Neural cell (in vitro differentiated cells): ENCODE data around the gene TYW5.

ENCODE experiments used
- POLR2AphosphoS5 ChIP-seq: IDR thresholded peaks from 2 replicates; pipeline ENCODE4 v1.6.1; 2012
- RAD21 ChIP-seq: fragments of 450-650 bp; conservative IDR thresholded peaks from 2 replicates; pipeline ENCODE4 v1.6.1; 2014; ENCODE audit warnings: antibody characterized with exemption, mild to moderate bottlenecking, moderate library complexity
- SMC3 ChIP-seq: fragments of 450-650 bp; conservative IDR thresholded peaks from 2 replicates; pipeline ENCODE4 v1.6.1; 2014; ENCODE audit warnings: antibody characterized with exemption, mild to moderate bottlenecking, moderate library complexity; ENCODE audit not compliant: poor library complexity
- TF ChIP-seq, protein P1 (sequence below): fragments of 450-650 bp; IDR thresholded peaks from 2 replicates; pipeline ENCODE4 v1.5.1; 2014; ENCODE audit warnings: antibody characterized with exemption, mild to moderate bottlenecking, moderate library complexity; ENCODE audit not compliant: poor library complexity, severe bottlenecking

DNA sequence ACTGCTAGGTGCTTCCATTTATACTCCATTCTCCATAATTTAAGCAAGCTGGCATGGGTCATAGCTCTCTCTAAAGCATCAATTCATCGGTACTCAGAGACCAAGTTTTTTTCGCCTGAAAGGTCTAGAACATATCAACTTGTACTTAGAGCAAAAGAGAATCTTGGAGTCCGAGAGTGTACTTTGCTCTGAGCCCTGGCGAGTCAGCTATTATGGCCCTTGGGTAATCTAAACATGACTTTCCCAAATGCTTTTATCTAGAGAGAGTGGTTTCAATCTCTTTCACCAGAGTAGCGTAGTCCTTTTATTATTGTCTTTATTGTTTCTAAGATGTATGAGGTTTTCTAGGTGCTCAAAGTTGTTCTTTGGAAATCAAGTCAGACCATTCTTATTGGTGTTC lies 34.5 kb upstream of the TYW5 start:
- TF ChIP-seq, protein P1, sequence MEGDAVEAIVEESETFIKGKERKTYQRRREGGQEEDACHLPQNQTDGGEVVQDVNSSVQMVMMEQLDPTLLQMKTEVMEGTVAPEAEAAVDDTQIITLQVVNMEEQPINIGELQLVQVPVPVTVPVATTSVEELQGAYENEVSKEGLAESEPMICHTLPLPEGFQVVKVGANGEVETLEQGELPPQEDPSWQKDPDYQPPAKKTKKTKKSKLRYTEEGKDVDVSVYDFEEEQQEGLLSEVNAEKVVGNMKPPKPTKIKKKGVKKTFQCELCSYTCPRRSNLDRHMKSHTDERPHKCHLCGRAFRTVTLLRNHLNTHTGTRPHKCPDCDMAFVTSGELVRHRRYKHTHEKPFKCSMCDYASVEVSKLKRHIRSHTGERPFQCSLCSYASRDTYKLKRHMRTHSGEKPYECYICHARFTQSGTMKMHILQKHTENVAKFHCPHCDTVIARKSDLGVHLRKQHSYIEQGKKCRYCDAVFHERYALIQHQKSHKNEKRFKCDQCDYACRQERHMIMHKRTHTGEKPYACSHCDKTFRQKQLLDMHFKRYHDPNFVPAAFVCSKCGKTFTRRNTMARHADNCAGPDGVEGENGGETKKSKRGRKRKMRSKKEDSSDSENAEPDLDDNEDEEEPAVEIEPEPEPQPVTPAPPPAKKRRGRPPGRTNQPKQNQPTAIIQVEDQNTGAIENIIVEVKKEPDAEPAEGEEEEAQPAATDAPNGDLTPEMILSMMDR: no peak
- TF ChIP-seq POLR2AphosphoS5 (no peak), SMC3 (no peak), RAD21 (no peak)
